Tibial artery (tissue), 4 donors: ENCODE measurements around the gene SC5D.

ENCODE experiments used
- DNase-seq, 2 donors: peaks; one replicate each; pipeline ENCODE4 v3.0.0-alpha.2; 2019
- H3K27ac ChIP-seq, 2 donors: fragments of 200-600 bp; sonication (generic) in 1 of 2; 1 replicate in 1 of 2; 2 replicates in 1 of 2; pipeline ENCODE4 v1.5.1; 2018 to 2019; ENCODE audit warnings: mild to moderate bottlenecking in 1 of 2
- H3K27me3 ChIP-seq, 2 donors: fragments of 200-600 bp; sonication (generic) in 1 of 2; one replicate each; pipeline versions ENCODE4 v1.5.1 to v1.6.0; 2016 to 2019
- H3K36me3 ChIP-seq, 3 donors: fragments of 200-600 bp; sonication (generic) in 2 of 3; one replicate each; pipeline ENCODE4 v1.5.1; 2016 to 2019; ENCODE audit warnings: mild to moderate bottlenecking in 2 of 3
- H3K4me1 ChIP-seq, 4 donors: fragments of 200-600 bp; sonication (generic) in 2 of 4; 1 replicate in 3 of 4; 2 replicates in 1 of 4; pipeline ENCODE4 v1.5.1; 2016 to 2019
- H3K4me3 ChIP-seq, 2 donors: fragments of 200-600 bp; sonication (generic) in 1 of 2; 1 replicate in 1 of 2; 2 replicates in 1 of 2; pipeline ENCODE4 v1.5.1; 2018 to 2019; ENCODE audit warnings: mild to moderate bottlenecking in 2 of 2
- H3K9me3 ChIP-seq, 3 donors: fragments of 200-600 bp; sonication (generic) in 1 of 3; one replicate each; pipeline ENCODE4 v1.5.1; 2016 to 2019
- intact Hi-C: fragments of 100-400 bp; cut with DNase I; formaldehyde crosslinking; loops from one replicate; pipeline ENCODE4 v1.15.0; 2023; ENCODE audit warnings: low total_unique reads
- TF ChIP-seq, protein P1 (sequence below), 2 experiments: fragments of 200-600 bp in 1 of 2; fragments of 450-650 bp in 1 of 2; IDR thresholded peaks; one replicate each; pipeline ENCODE4 v1.5.1; 2017 to 2019; ENCODE audit warnings: antibody characterized with exemption in 2 of 2, mild to moderate bottlenecking in 1 of 2, moderate library complexity in 1 of 2

The SC5D gene

DNA sequence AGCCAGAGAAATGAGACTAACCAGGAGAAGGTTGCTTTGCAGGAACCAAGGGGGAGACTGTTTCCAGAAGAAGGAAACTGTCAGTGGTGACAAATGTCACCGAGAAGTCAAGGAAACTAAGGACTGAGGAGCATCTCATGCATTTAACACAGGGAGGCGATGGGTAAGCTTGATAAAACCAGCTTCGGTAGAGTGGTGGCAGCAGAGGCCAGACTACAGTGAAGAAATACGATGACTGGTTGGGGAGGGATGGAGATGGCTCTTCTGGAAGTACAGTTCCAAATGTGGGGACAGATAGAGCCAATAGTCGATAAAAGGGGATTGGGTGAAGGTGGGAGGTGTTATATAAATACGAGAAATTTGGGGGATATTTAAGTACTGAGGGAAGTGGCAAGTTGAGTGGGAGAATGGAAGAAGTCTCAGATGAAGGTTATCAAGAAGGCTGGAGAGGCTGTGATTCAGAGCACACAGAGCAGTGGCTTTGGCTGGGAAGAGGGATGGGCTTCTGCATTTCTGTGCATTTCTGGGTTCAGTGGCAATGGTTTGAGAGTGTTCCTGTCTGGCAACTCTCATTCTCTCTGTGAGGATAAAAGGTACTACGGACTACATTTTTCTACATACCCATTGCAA, 29.2 kb downstream of the SC5D start:
- DNase-seq, result peak in 1 of 2 donors; percentile 29
- Histone ChIP-seq H3K4me3 (no peak overlapping the region), H3K36me3 (no peaks in the 10 kb centered on the region), H3K9me3 (no peaks in the 10 kb centered on the region), H3K4me1 (no peaks in the 10 kb centered on the region), H3K27me3 (no peaks in the 10 kb centered on the region), H3K27ac (no peak overlapping the region)
- TF ChIP-seq, protein P1, sequence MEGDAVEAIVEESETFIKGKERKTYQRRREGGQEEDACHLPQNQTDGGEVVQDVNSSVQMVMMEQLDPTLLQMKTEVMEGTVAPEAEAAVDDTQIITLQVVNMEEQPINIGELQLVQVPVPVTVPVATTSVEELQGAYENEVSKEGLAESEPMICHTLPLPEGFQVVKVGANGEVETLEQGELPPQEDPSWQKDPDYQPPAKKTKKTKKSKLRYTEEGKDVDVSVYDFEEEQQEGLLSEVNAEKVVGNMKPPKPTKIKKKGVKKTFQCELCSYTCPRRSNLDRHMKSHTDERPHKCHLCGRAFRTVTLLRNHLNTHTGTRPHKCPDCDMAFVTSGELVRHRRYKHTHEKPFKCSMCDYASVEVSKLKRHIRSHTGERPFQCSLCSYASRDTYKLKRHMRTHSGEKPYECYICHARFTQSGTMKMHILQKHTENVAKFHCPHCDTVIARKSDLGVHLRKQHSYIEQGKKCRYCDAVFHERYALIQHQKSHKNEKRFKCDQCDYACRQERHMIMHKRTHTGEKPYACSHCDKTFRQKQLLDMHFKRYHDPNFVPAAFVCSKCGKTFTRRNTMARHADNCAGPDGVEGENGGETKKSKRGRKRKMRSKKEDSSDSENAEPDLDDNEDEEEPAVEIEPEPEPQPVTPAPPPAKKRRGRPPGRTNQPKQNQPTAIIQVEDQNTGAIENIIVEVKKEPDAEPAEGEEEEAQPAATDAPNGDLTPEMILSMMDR (IDR thresholded peaks at IDR 0.05), result peak; percentile 46 to 49
- intact Hi-C loops, result loop anchor here (5.0 kb wide), 2 partner anchors 211 to 271 kb away; no protein-coding TSS in a partner anchor

DNA sequence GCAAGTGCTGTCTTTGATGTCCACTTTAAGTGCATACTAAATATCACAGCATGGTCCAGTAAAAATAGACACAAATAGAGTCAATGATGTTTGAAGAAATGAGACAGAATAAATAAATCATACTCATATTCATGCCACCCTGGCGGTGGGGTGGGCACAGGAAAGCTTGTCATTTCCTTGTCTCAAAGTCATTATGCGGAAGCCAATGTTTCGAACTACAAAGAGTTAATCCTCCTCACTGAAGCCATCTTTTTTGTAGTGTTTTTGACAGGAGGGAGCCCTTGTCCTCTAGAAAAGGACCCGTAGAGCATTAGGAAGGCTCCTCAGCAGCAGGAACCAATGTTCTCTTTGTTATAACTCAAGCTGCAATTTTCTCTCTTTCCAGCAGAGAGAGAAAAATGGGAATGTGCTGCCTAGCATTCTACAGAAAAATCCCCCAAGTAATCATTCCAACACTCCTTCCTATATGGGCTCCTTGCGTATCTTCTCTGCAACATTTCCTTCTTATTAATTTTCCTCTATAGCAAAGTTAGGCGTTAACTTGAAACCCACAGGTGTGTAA, 30.6 kb downstream of the SC5D start:
- Histone ChIP-seq H3K4me3 (no peak overlapping the region), H3K4me1 (no peaks in the 10 kb centered on the region), H3K27ac (no peak overlapping the region), H3K36me3 (no peaks in the 10 kb centered on the region), H3K27me3 (no peaks in the 10 kb centered on the region), H3K9me3 (no peaks in the 10 kb centered on the region)
- TF ChIP-seq, protein P1 (IDR thresholded peaks at IDR 0.05), result no peak
- intact Hi-C loops, result loop anchor here (5.0 kb wide), 2 partner anchors 209 to 269 kb away; no protein-coding TSS in a partner anchor
- no peak for DNase-seq

DNA sequence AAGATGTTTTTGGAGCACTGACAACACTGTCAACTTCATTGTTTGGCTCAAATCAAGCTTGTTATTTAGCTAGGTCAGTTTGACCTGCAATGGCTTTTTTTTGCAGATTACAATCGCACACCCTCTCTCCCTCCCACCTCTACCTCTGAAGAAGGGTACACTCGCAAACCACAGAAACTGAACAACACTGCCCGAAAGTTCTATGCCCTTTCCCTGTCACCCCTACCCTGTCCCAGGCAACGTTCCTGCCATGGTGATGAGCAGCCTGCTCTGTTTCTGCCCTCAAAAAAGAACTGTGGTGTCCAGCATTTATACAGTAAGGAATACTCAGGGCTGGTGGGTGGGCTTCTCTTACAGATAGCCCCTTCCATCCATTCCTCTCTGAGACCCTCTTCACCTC, 33.7 kb downstream of the SC5D start:
- intact Hi-C loops, result no loop called here
- Histone ChIP-seq H3K4me3 (no peak overlapping the region), H3K27ac (no peak overlapping the region), H3K4me1 (no peaks in the 10 kb centered on the region), H3K9me3 (no peaks in the 10 kb centered on the region), H3K27me3 (peaks cover 0 to 10% of the 10 kb centered on the region in 2 donors), H3K36me3 (no peaks in the 10 kb centered on the region)
- DNase-seq, result no peak
- TF ChIP-seq, protein P1 (IDR thresholded peaks at IDR 0.05), result no peak

DNA sequence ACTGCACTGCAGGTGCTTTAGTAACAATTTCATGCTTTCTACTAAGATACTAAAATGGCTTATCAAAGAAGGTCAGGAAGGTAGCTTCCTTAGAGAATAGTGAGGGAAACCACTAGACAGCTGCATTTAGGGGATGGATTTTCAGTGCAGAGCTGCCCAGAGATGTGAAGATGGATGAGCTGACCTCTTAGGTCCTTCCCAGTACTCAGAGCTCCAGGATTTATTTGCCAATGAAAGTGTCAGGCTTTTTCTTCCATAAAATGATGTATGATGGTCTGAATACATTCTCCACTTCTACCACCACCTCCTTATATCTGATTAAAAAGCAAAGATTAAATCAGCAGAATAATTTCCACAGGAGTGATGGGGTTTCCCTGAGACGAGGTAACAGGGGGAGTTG, 35.0 kb downstream of the SC5D start:
- intact Hi-C loops, result no loop called here
- no peaks in the 10 kb centered on the region for H3K36me3 ChIP-seq
- H3K4me3 ChIP-seq, result no peak overlapping the region
- no peaks in the 10 kb centered on the region for H3K9me3 ChIP-seq
- TF ChIP-seq, protein P1 (IDR thresholded peaks at IDR 0.05), result no peak
- no peaks in the 10 kb centered on the region for H3K4me1 ChIP-seq
- H3K27me3 ChIP-seq, result peaks cover 0 to 13% of the 10 kb centered on the region in 2 donors
- no peak for DNase-seq
- no peak overlapping the region for H3K27ac ChIP-seq

DNA sequence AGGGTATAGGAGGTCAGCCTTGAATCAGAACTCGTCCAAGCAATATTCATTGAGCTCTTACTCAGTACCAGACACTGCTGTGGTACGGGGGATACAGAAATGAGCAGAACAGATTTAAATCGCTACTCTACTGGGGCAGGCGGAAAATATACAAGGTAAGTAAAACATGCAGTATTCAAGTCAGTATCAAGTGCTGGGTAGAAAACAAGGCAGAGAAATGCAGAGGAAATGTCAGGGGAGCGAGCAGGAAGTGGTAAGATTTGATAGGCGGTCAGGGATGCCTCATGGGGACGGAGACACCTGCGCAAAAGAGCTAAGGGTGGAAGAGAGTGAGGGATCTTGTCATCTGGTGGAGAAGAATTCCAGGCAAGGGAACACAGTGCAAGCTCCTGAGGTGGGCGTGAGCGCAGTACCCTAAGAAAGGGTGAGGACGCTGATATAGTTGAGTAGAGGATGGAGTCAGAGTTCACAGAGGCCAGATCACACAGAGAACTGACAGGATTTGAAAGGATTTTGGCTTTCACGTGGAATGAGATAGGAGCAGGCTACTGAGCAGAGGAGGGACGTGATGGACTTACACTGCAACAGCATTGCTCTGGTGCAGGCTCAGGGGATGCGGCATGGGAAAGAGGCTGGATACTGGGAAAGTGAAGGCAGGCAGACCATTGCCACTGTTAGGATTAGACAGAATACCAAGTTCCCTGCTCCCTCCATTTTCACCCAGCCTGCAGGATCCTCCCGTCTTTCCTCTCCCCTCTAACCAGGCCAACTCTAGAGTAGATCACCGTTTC, 35.8 kb downstream of the SC5D start:
- no peak for DNase-seq
- H3K27ac ChIP-seq, result no peak overlapping the region
- H3K9me3 ChIP-seq, result no peaks in the 10 kb centered on the region
- TF ChIP-seq, protein P1 (IDR thresholded peaks at IDR 0.05), result no peak
- H3K4me1 ChIP-seq, result no peaks in the 10 kb centered on the region
- H3K4me3 ChIP-seq, result no peak overlapping the region
- no peaks in the 10 kb centered on the region for H3K36me3 ChIP-seq
- intact Hi-C loops, result no loop called here
- peaks cover 0 to 14% of the 10 kb centered on the region in 2 donors for H3K27me3 ChIP-seq
